Activated CD4-positive, alpha-beta T cell treated with anti-CD3 and anti-CD28 coated beads for 36 hours (primary cell): ENCODE data around the gene BRCA1. TPM values are rescaled to one million over a fixed set of nuclear protein-coding genes. Genes with fewer than 3 reads are reported as not detected.

Source experiments
- ATAC-seq: fragments of 200-7000 bp; cut with Tn5 transposase; one replicate; pipeline ENCODE4 v1.10.0; 2021; ENCODE audit warnings: mild to moderate bottlenecking, moderate library complexity
- CTCF ChIA-PET: fragments of 350-600 bp; sonication (Branson Sonifier 250); formaldehyde crosslinking; loops from one replicate; lab custom pipeline; 2021; ENCODE audit warnings: antibody characterized with exemption; lab: Charles Lee
- POLR2A ChIA-PET: fragments of 350-600 bp; sonication (Branson Sonifier 250); formaldehyde crosslinking; loops from one replicate; lab custom pipeline; 2021; ENCODE audit warnings: antibody characterized with exemption, inconsistent platforms; lab: Charles Lee
- DNase-seq: peaks from one replicate; pipeline ENCODE4 v3.0.0-alpha.2; 2020
- H3K27ac Mint-ChIP-seq: one replicate; pipeline ENCODE4 v1.8.0; 2021; ENCODE audit warnings: mixed read lengths
- H3K27me3 Mint-ChIP-seq: one replicate; pipeline ENCODE4 v1.8.0; 2021; ENCODE audit warnings: mixed read lengths
- H3K36me3 Mint-ChIP-seq: one replicate; pipeline ENCODE4 v1.8.0; 2021; ENCODE audit warnings: low read depth, mixed read lengths
- H3K4me1 Mint-ChIP-seq: one replicate; pipeline ENCODE4 v1.8.0; 2021; ENCODE audit warnings: mixed read lengths
- H3K4me3 Mint-ChIP-seq: one replicate; pipeline ENCODE4 v1.8.0; 2021; ENCODE audit warnings: mild to moderate bottlenecking, moderate library complexity, mixed read lengths
- H3K9me3 Mint-ChIP-seq: one replicate; pipeline ENCODE4 v1.8.0; 2021; ENCODE audit warnings: low read depth, mixed read lengths
- intact Hi-C, 2 experiments: fragments of 100-400 bp; cut with DNase I in 1 of 2; cut with micrococcal nuclease in 1 of 2; formaldehyde crosslinking; loops; one replicate each; pipeline versions ENCODE4 v1.14.2 to v1.15.1; 2022 to 2024; cut with DNase I, micrococcal nuclease
- total RNA-seq, 2 experiments: library from RNA; stranded (reverse); gene quantifications; one replicate each; pipeline ENCODE4 v1.2.3, GENCODE V29; 2021

The BRCA1 gene
- total RNA-seq, 2 experiments from 2014 or later: 99.9 to 115 TPM

GRCh38 chr17:43020789-43021740, 104.1 kb downstream of the BRCA1 start:
- DNase-seq (peak; percentile 30), ATAC-seq (no peak)
- Mint-ChIP-seq H3K4me3 (peak overlapping the region; percentile 81), H3K27ac (no peak overlapping the region), H3K36me3 (no peaks in the 10 kb centered on the region), H3K4me1 (peaks cover 37% of the 10 kb centered on the region), H3K27me3 (no peaks in the 10 kb centered on the region), H3K9me3 (no peaks in the 10 kb centered on the region)
- CTCF ChIA-PET: interaction anchor here (0.5 to 2.5 kb wide), 2 partner anchors 23 to 93 kb away, joined by 3 to 10 read pairs; partner anchors contain the start of gene RPL27
- intact Hi-C loops: loop anchor here in 1 of 2 experiments (5.0 kb wide), 3 partner anchors 316 to 461 kb away; partner anchors contain the start of genes DHX8 and PLEKHH3
- POLR2A ChIA-PET: interaction anchor here (0.6 to 1.8 kb wide), 5 partner anchors 23 to 347 kb away, joined by 4 to 10 read pairs (median 5); partner anchors contain the start of genes RPL27 and VPS25

DNA sequence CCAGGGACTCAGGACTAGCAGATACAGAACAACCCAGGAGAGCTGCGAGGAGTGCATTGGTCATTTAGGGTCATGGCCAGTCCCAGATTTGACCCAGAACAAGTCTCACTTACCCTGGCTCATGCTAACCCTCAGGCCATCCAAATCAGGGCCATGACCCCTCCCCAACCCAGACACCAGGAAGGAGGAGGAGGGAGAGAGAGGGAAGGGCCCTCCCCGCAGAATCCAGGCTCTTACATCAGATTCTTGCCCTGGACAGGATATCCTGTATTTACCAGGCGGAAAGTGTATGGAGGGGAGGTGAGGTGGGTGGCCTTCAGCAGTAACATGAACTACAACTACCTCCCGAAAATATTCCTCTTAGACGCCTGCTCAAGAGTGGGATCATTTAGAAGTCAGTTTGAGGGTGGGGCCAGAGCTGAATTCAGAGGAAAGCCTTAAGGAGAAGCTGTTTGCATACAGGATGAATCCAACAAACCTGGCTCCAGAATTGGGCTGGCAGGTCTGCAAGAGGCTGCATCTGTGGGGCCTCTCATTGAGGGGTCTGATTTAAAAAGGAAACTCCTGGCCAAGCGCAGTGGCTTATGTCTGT, 105.0 kb downstream of the BRCA1 start:
- no peaks in the 10 kb centered on the region for H3K36me3 Mint-ChIP-seq
- H3K9me3 Mint-ChIP-seq: no peaks in the 10 kb centered on the region
- ChIA-PET CTCF (no interaction called here), POLR2A (interaction anchor here (1.1 kb wide), 1 partner anchor 348 kb away, joined by 5 read pairs; no protein-coding TSS in a partner anchor)
- H3K27me3 Mint-ChIP-seq: no peaks in the 10 kb centered on the region
- peak overlapping the region; percentile 81 for H3K4me3 Mint-ChIP-seq
- DNase-seq (no peak), ATAC-seq (no peak)
- H3K27ac Mint-ChIP-seq: no peak overlapping the region
- intact Hi-C loops: loop anchor here in 1 of 2 experiments (5.0 kb wide), 3 partner anchors 317 to 462 kb away; partner anchors contain the start of genes DHX8 and PLEKHH3
- H3K4me1 Mint-ChIP-seq: peaks cover 35% of the 10 kb centered on the region

GRCh38 chr17:43019418-43019817, 105.7 kb downstream of the BRCA1 start:
- Mint-ChIP-seq H3K9me3 (no peaks in the 10 kb centered on the region), H3K36me3 (peaks cover 3% of the 10 kb centered on the region), H3K27ac (no peak overlapping the region), H3K4me3 (no peak overlapping the region), H3K27me3 (no peaks in the 10 kb centered on the region), H3K4me1 (peaks cover 30% of the 10 kb centered on the region)
- DNase-seq (no peak), ATAC-seq (no peak)
- POLR2A ChIA-PET: no interaction called here
- intact Hi-C loops: no loop called here
- CTCF ChIA-PET: no interaction called here

DNA sequence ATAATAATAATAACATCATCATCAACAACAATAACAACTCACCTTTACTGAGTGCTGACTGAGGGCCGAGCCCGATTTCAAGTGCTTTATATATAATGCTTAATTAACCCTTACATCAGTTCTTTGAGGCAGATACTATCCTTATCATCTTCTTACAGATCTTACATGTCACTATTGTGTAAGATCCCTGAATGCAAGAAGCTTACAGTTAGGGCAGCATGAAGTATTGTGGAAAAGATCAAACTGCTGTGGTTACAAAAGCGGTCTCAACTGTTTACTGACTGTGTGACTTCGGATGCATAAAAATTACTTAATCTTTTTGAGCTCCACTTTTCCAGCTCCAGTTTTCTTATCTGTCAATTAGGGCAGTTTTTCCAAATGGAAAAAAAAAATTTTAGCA, 106.2 kb downstream of the BRCA1 start:
- intact Hi-C loops: no loop called here
- Mint-ChIP-seq H3K27me3 (no peaks in the 10 kb centered on the region), H3K27ac (no peak overlapping the region), H3K9me3 (no peaks in the 10 kb centered on the region), H3K4me3 (no peak overlapping the region), H3K36me3 (peaks cover 7% of the 10 kb centered on the region), H3K4me1 (peaks cover 26% of the 10 kb centered on the region)
- ATAC-seq (no peak), DNase-seq (no peak)
- CTCF ChIA-PET: no interaction called here
- POLR2A ChIA-PET: no interaction called here

DNA sequence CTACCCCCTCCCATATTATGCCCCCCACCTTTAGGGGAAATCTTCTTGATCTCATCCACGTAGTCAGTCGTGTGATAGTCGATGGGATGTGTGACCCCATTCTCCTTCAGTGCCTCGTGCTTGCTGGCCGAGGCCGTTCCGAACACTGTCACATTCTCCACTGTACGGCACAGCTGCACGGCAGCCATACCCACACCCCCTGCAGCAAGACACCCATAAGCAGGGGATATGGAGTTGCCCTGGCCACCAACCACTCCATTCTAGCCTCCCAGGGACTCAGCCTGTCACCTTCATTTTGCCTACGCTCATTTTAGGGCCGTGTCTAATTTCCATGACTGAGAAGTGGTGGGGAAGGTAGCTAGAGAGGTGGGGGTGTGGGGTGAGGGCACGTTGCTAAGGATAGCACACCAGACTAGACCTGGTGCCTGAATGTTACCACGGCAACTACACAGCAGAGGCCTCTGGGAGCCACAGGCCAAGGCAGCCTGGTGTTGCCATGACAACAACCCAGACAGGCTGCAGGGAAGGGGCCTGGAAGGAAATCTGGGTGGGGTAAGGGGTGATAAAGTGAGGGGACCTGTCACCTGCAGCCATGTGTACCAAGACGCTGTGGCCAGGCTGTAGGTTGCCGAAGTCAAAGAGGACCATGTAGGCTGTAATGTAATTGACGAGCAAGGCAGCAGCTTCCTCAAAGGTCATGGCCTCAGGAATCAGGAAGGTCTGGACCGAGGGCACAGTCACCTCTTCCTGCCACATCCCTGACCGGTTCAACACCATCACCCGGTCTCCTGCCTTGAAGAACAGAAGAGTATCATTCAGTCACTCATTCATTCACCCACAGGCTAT, 106.9 kb downstream of the BRCA1 start:
- H3K36me3 Mint-ChIP-seq: peaks cover 12% of the 10 kb centered on the region
- H3K4me3 Mint-ChIP-seq: no peak overlapping the region
- H3K27ac Mint-ChIP-seq: no peak overlapping the region
- no peaks in the 10 kb centered on the region for H3K9me3 Mint-ChIP-seq
- DNase-seq (peak; percentile 45), ATAC-seq (no peak)
- peaks cover 26% of the 10 kb centered on the region for H3K4me1 Mint-ChIP-seq
- intact Hi-C loops: no loop called here
- ChIA-PET POLR2A (interaction anchor here (1.0 kb wide), 1 partner anchor 12 kb away, joined by 3 read pairs; the partner anchor contains the start of gene IFI35), CTCF (no interaction called here)
- H3K27me3 Mint-ChIP-seq: no peaks in the 10 kb centered on the region

DNA sequence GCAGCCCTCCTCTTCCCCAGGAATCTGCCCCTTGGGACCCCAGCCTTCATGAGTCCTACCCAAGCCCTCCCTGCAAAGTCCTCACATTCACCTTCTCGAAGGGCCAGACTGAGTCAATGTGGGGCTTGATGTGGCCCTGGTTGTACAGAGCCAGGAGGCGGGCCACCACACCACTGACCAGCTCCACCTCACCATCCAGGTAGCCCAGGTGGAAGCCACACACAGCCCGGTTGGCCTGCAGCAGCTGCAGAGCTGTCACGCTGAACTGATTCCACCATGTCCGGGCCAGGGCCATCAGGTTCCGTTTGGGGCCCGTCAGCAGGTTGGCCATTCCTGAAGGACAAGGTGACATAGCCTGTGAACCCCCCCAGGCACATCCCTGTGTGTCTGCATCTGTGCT, 108.9 kb downstream of the BRCA1 start:
- H3K4me1 Mint-ChIP-seq: peaks cover 24% of the 10 kb centered on the region
- H3K27me3 Mint-ChIP-seq: no peaks in the 10 kb centered on the region
- DNase-seq: no peak
- H3K36me3 Mint-ChIP-seq: peaks cover 18% of the 10 kb centered on the region
- no peak overlapping the region for H3K27ac Mint-ChIP-seq
- ChIA-PET POLR2A (no interaction called here), CTCF (no interaction called here)
- intact Hi-C loops: no loop called here
- H3K9me3 Mint-ChIP-seq: no peaks in the 10 kb centered on the region
- no peak for ATAC-seq
- no peak overlapping the region for H3K4me3 Mint-ChIP-seq

DNA sequence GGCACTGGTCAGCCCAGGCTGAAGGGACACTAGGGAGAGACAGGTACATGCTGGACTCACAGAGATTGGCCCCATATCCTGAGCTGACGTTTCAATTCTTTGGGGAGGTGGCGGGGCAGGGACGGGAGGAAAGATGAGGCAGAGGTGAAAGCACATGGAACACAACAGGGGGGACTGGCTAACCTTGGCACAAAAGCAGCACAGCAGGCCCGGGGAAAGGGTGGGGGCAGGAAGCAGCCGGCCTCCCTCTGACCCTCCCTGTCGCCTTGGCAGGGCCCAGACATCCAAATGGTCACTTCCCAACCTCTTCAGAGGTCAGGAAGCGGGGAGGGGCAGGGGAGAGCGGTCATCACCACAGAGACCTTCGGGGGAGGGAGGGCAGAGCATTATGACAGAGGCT, 109.6 kb downstream of the BRCA1 start:
- POLR2A ChIA-PET: no interaction called here
- no peaks in the 10 kb centered on the region for H3K9me3 Mint-ChIP-seq
- CTCF ChIA-PET: no interaction called here
- peaks cover 20% of the 10 kb centered on the region for H3K36me3 Mint-ChIP-seq
- peaks cover 22% of the 10 kb centered on the region for H3K4me1 Mint-ChIP-seq
- DNase-seq: no peak
- no peak overlapping the region for H3K4me3 Mint-ChIP-seq
- no peak overlapping the region for H3K27ac Mint-ChIP-seq
- H3K27me3 Mint-ChIP-seq: no peaks in the 10 kb centered on the region
- intact Hi-C loops: no loop called here
- no peak for ATAC-seq

DNA sequence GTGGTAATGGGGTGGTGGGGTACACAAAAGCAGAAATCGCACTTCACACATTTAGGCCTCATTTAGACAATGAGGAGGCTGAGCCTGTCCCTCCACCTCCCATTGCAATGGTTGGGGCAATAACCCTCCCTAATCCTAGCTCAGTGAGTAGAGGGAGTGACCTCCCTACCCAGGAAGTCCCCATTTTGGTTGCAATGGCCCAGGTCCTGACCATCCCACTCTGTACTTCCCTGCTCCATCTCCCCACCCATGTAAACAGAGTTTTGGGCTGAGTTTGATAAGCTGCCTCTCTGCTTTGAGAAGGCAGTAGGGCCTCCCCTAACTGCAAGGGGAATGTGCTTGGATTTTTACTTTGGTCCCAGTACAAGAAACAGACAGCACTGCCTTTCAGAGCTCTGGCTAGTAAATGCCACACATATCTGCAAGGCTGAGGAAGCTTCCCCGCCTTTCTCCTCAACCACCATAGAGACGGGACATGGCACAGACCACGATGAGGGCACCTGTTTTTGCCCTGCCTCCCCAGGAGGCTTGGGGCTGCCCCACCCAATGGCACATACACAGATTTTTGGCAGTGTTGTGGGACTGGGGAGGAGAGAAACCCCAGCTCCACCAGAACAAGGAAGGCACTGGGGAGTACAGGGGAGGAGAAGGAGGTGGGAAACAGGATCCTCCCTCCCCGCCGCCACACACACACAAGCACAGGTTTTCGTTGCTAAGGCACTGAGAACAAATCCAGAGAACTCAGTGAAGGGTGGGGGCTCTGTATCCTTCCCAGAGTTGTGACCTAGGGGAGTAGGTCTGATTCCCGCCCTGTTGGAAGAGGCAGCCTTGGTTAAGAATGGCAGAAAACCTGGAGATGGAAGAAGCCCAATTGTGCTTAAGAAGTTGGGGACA, 110.3 kb downstream of the BRCA1 start:
- intact Hi-C loops: no loop called here
- DNase-seq (no peak), ATAC-seq (no peak)
- ChIA-PET CTCF (no interaction called here), POLR2A (no interaction called here)
- Mint-ChIP-seq H3K4me1 (peaks cover 20% of the 10 kb centered on the region), H3K27me3 (no peaks in the 10 kb centered on the region), H3K36me3 (peaks cover 21% of the 10 kb centered on the region), H3K4me3 (no peak overlapping the region), H3K27ac (no peak overlapping the region), H3K9me3 (no peaks in the 10 kb centered on the region)

- DNase-seq (no peak), ATAC-seq (no peak)
- Mint-ChIP-seq H3K27me3 (no peaks in the 10 kb centered on the region), H3K9me3 (no peaks in the 10 kb centered on the region), H3K36me3 (peaks cover 21% of the 10 kb centered on the region), H3K4me3 (no peak overlapping the region), H3K27ac (no peak overlapping the region), H3K4me1 (peaks cover 14% of the 10 kb centered on the region)
- ChIA-PET POLR2A (no interaction called here), CTCF (no interaction called here)
- intact Hi-C loops: no loop called here
Measured at GRCh38 chr17:43014020-43014648, 111.0 kb downstream of the BRCA1 start.

DNA sequence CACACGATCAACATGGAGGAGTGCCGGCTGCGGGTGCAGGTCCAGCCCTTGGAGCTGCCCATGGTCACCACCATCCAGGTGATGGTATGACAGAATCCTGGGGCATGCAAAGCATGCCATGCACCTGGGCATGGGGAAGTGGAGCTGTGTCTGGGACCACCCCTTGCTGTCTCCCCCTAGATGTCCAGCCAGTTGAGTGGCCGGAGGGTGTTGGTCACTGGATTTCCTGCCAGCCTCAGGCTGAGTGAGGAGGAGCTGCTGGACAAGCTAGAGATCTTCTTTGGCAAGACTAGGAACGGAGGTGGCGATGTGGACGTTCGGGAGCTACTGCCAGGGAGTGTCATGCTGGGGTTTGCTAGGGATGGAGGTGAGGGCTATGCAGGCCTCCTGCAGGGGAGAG, 111.9 kb downstream of the BRCA1 start:
- no peak for DNase-seq
- Mint-ChIP-seq H3K9me3 (no peaks in the 10 kb centered on the region), H3K4me1 (peaks cover 9% of the 10 kb centered on the region), H3K36me3 (peaks cover 21% of the 10 kb centered on the region), H3K27ac (no peak overlapping the region), H3K27me3 (no peaks in the 10 kb centered on the region), H3K4me3 (no peak overlapping the region)
- intact Hi-C loops: no loop called here
- CTCF ChIA-PET: no interaction called here
- POLR2A ChIA-PET: no interaction called here
- ATAC-seq: no peak
